Smooth muscle cell (in vitro differentiated cells): Measurements from ENCODE around the gene RHBDD1. TPM values are rescaled to one million over a fixed set of nuclear protein-coding genes. Genes with fewer than 3 reads are reported as not detected.

ENCODE experiments used
- DNase-seq: peaks from one replicate; lab custom pipeline; 2025; ENCODE audit not compliant: unreplicated experiment; lab: John Stamatoyannopoulos, UW
- H2AFZ ChIP-seq: fragments of 200-600 bp; sonication (generic); 2 replicates; pipeline ENCODE4 v1.6.0; 2016; ENCODE audit warnings: antibody characterized with exemption, low read depth, mild to moderate bottlenecking
- H3F3A ChIP-seq: fragments of 200-600 bp; sonication (generic); 2 replicates; pipeline ENCODE4 v1.6.0; 2017; ENCODE audit warnings: antibody characterized with exemption, low read depth
- H3K27ac ChIP-seq: fragments of 200-600 bp; sonication (generic); 2 replicates; pipeline ENCODE4 v1.5.1; 2016; ENCODE audit warnings: low read depth, mild to moderate bottlenecking
- H3K27me3 ChIP-seq: fragments of 200-600 bp; sonication (generic); 2 replicates; pipeline ENCODE4 v1.6.1; 2016; ENCODE audit warnings: low read depth, mild to moderate bottlenecking
- H3K36me3 ChIP-seq: fragments of 200-600 bp; sonication (generic); 2 replicates; pipeline ENCODE4 v1.5.1; 2016; ENCODE audit warnings: low read depth
- H3K4me1 ChIP-seq: fragments of 200-600 bp; sonication (generic); 2 replicates; pipeline ENCODE4 v1.5.1; 2016; ENCODE audit warnings: low read depth
- H3K4me2 ChIP-seq: fragments of 200-600 bp; sonication (generic); 2 replicates; pipeline ENCODE4 v1.6.0; 2016; ENCODE audit warnings: mild to moderate bottlenecking
- H3K4me3 ChIP-seq: fragments of 200-600 bp; sonication (generic); 2 replicates; pipeline ENCODE4 v1.5.1; 2016; ENCODE audit warnings: mild to moderate bottlenecking
- H3K79me2 ChIP-seq: fragments of 200-600 bp; sonication (generic); 2 replicates; pipeline ENCODE4 v1.6.0; 2016; ENCODE audit warnings: low read depth, mild to moderate bottlenecking
- H3K9ac ChIP-seq: fragments of 200-600 bp; sonication (generic); 2 replicates; pipeline ENCODE4 v1.6.0; 2016; ENCODE audit warnings: low read depth
- H3K9me3 ChIP-seq: fragments of 200-600 bp; sonication (generic); replicated peaks from 2 replicates; pipeline ENCODE4 v1.5.1; 2016; ENCODE audit warnings: low read depth
- H4K20me1 ChIP-seq: fragments of 200-600 bp; sonication (generic); 2 replicates; pipeline ENCODE4 v1.6.0; 2016; ENCODE audit warnings: low read depth
- CTCF ChIP-seq: fragments of 200-600 bp; sonication (generic); IDR thresholded peaks from 2 replicates; pipeline ENCODE4 v1.5.1; 2017; ENCODE audit warnings: borderline replicate concordance, mild to moderate bottlenecking, antibody characterized with exemption; ENCODE audit not compliant: insufficient read depth, poor library complexity, severe bottlenecking
- WGBS: methylation state at CpG from one replicate; pipeline ENCODE4 v1.1.7; 2016; ENCODE audit warnings: low lambda C conversion rate; 5-methylcytosine and 5-hydroxymethylcytosine counted together
- polyA plus RNA-seq: library from polyadenylated mRNA; unstranded; fragments of >200 nt; fragmentation: Nextera tagmentation; extraction: Ambion mirVana; gene quantifications from 2 replicates; pipeline ENCODE4 v1.2.1, GENCODE V29; 2016
- total RNA-seq: library from RNA; depleted of rRNA; stranded (reverse); fragments of >200 nt; gene quantifications from 2 replicates; pipeline ENCODE4 v1.2.3, GENCODE V29; 2014

Gene RHBDD1
- total and polyA plus RNA-seq, 2 experiments from 2014 or later: 11.3 to 20.7 TPM

GRCh38 chr2:226875438-226876225 lies 39.8 kb downstream of the RHBDD1 start:
- WGBS: 96% methylated on average over 5 of the region's 5 CpGs
- H3K27me3 ChIP-seq: no peaks in the 10 kb centered on the region
- no peak overlapping the region for H2AFZ ChIP-seq
- no peak overlapping the region for H3K27ac ChIP-seq
- H3K9me3 ChIP-seq: no peaks in the 10 kb centered on the region
- no peaks in the 10 kb centered on the region for H4K20me1 ChIP-seq
- H3K9ac ChIP-seq: no peak overlapping the region
- no peak for DNase-seq
- H3K4me2 ChIP-seq: no peak overlapping the region
- no peaks in the 10 kb centered on the region for H3F3A ChIP-seq
- no peaks in the 10 kb centered on the region for H3K4me1 ChIP-seq
- H3K4me3 ChIP-seq: no peak overlapping the region
- H3K79me2 ChIP-seq: no peaks in the 10 kb centered on the region
- no peaks in the 10 kb centered on the region for H3K36me3 ChIP-seq
- no peak for TF ChIP-seq CTCF

GRCh38 chr2:226877491-226877890 lies 41.6 kb downstream of the RHBDD1 start:
- H4K20me1 ChIP-seq: no peaks in the 10 kb centered on the region
- H2AFZ ChIP-seq: no peak overlapping the region
- H3K4me3 ChIP-seq: no peak overlapping the region
- no peaks in the 10 kb centered on the region for H3F3A ChIP-seq
- no peaks in the 10 kb centered on the region for H3K79me2 ChIP-seq
- no peaks in the 10 kb centered on the region for H3K36me3 ChIP-seq
- WGBS: 92% methylated on average over 3 of the region's 3 CpGs
- DNase-seq: no peak
- H3K27ac ChIP-seq: no peak overlapping the region
- H3K9me3 ChIP-seq: no peaks in the 10 kb centered on the region
- TF ChIP-seq CTCF: no peak
- no peak overlapping the region for H3K4me2 ChIP-seq
- no peak overlapping the region for H3K9ac ChIP-seq
- H3K4me1 ChIP-seq: no peaks in the 10 kb centered on the region
- no peaks in the 10 kb centered on the region for H3K27me3 ChIP-seq

- WGBS: 88% methylated on average over 2 of the region's 2 CpGs
- Histone ChIP-seq H3K9me3 (no peaks in the 10 kb centered on the region), H3K4me3 (no peak overlapping the region), H3K36me3 (no peaks in the 10 kb centered on the region), H4K20me1 (no peaks in the 10 kb centered on the region), H3K4me2 (no peak overlapping the region), H2AFZ (no peak overlapping the region), H3K4me1 (no peaks in the 10 kb centered on the region), H3K79me2 (no peaks in the 10 kb centered on the region), H3K27me3 (no peaks in the 10 kb centered on the region), H3F3A (no peaks in the 10 kb centered on the region), H3K27ac (no peak overlapping the region), H3K9ac (no peak overlapping the region)
- TF ChIP-seq CTCF: no peak
- no peak for DNase-seq
Observed at GRCh38 chr2:226881287-226881686, 45.4 kb downstream of the RHBDD1 start.

GRCh38 chr2:226882606-226883005 lies 46.8 kb downstream of the RHBDD1 start:
- Histone ChIP-seq H3K9me3 (no peaks in the 10 kb centered on the region), H3K9ac (no peak overlapping the region), H3K27ac (no peak overlapping the region), H3K36me3 (no peaks in the 10 kb centered on the region), H3K79me2 (no peaks in the 10 kb centered on the region), H3K27me3 (no peaks in the 10 kb centered on the region), H3K4me3 (no peak overlapping the region), H3F3A (no peaks in the 10 kb centered on the region), H2AFZ (no peak overlapping the region), H3K4me2 (no peak overlapping the region), H3K4me1 (no peaks in the 10 kb centered on the region), H4K20me1 (no peaks in the 10 kb centered on the region)
- no peak for DNase-seq
- no peak for TF ChIP-seq CTCF
- WGBS: 91% methylated on average over 4 of the region's 4 CpGs
